ENCODE measurements around the gene INHBC.
"Not testable (repeated sequence)": the region's sequence is repeated elsewhere in the genome, so short reads cannot be mapped to it uniquely, and the experiment has no call there.

INHBC gene

GRCh38 chr12:57479376-57480115, 45.0 kb downstream of the INHBC start, which contains the start of gene ARHGAP9:
Gene ARHGAP9 (minus strand): TSS chr12:57479866. CDS start chr12:57479406, 460 bp downstream.
- no peak for DNase-seq

GRCh38 chr12:57481671-57482070, 47.1 kb downstream of the INHBC start:
- DNase-seq = no peak

DNA sequence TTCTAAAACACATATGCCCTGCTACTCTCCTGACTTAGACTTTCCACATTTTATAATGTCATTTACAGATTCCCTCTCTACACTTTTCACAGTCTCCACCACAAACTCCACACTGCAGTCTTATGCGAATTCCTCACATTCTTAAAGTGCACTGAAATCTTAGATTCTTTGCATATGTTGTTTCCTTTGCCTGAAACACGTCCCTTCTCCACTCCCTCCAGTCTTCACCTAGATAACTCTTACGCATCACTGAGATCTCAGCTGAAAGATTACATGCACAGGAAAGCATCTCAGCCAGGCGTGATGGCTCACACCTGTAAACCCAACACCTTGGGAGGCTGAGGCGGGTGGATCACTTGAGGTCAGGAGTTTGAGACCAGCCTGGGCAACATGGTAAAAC, 48.9 kb downstream of the INHBC start:
- no peak for DNase-seq

DNA sequence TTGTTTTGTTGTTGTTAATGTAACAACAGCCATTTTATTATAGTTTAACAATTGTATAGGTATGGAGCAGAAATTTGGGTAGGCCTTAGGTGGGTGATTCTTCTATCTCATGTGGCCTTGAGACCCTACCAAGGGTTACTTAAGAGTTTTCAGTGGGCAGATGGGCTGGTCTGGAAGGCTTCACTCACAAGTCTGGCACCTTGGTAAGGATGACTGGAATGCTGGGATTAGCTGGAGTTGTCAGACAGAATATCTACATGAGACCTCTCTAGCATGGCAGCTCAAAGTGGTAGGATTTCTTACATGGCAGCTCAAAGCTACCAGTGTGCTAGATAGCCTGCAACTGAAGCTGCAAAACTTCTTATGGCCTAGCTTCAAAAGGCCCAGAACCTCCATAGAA, 51.1 kb downstream of the INHBC start:
- DNase-seq = no peak

- peak in 1 of 58 donors; percentile 37 for DNase-seq
Measured at GRCh38 chr12:57487055-57487596, 52.5 kb downstream of the INHBC start.

DNA sequence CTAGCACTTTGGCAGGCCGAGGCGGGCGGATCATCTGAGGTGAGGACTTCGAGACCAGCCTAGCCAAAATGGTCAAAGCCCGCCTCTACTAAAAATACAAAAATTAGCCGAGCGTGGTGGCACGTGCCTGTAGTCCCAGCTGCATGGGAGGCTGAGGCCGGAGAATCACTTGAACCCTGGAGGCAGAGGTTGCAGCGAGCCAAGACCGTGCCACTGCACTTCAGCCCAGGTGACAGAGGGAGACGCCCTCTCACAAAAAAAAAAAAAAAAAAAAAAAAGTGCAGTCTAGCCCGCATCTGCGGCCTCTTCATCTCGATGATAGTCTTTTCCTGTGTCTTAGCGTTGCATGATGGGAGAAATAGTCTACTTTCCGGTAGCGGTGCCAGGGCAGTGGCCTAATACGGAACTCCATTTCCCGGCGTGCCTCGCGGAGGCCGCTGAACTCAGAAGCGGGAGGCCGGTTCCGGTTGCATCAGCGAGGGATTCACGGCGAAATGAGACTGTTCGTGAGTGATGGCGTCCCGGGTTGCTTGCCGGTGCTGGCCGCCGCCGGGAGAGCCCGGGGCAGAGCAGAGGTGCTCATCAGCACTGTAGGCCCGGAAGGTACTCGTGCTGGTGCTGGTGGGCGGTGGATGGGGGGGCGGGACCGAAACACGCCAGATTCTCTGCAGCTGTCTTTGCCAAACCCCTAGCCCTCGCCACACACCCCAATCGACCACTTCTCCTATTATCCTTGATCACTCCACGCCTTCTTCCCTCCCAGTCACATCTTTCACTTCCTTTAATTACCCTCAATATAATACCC, 53.2 kb downstream of the INHBC start, which contains the start of gene MARS1:
Gene MARS1, plus strand, starts transcription at position 472 of the 805 bp plus-strand sequence. Its CDS starts 23 bp downstream, at position 495.
- peak; percentile 25 to 98 (median 91) for DNase-seq

DNA sequence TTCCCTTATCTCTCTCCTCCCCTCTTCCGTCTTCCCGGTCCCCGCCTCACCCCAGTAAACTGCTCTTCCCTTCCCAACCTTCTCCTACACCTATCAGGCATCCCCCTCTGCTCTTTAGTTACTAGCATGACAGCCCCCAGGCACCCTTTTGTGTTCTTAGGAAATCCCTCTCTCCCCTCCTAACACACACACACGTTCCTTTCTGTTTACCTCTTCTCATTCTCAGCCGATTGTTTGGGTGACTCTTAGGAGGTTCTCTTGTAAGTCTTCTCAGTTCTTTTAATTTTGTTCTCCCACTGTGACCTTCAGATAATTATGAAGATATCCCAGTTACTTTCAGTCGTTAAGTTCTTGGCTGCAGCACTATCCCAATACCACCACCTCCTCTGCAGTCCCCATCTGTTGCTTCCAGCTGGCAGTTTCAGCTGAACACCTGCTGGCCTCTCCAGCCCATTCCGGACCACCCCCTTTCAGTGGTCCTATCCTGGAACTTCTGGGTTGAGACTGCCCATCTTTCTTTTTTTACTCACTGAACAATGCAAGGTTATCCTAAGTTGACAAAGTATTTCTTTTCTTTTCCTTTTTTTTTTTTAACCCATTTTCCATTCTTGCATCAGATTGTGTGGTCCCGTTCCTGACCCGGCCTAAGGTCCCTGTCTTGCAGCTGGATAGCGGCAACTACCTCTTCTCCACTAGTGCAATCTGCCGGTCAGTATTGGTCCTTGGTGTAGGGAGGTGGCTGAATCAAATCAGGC, 54.0 kb downstream of the INHBC start:
- DNase-seq = no peak

DNA sequence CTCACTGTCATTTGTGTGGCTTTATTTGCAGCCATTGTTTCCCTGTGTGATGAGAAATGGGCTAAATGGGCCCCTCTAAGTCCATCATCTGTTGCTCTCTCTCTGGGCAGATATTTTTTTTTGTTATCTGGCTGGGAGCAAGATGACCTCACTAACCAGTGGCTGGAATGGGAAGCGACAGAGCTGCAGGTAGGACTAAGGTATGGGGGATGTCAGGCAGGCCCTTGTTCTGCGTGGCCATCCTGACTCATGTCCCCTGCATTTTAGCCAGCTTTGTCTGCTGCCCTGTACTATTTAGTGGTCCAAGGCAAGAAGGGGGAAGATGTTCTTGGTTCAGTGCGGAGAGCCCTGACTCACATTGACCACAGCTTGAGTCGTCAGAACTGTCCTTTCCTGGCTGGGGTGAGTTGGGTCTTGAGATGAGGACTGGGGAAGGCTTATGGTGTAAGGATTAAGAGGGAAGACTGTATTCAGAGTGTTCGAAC, 54.6 kb downstream of the INHBC start:
- no peak for DNase-seq

GRCh38 chr12:57490126-57490525, 55.5 kb downstream of the INHBC start:
- no peak for DNase-seq

GRCh38 chr12:57491393-57492280, 57.1 kb downstream of the INHBC start:
- no peak for DNase-seq

DNA sequence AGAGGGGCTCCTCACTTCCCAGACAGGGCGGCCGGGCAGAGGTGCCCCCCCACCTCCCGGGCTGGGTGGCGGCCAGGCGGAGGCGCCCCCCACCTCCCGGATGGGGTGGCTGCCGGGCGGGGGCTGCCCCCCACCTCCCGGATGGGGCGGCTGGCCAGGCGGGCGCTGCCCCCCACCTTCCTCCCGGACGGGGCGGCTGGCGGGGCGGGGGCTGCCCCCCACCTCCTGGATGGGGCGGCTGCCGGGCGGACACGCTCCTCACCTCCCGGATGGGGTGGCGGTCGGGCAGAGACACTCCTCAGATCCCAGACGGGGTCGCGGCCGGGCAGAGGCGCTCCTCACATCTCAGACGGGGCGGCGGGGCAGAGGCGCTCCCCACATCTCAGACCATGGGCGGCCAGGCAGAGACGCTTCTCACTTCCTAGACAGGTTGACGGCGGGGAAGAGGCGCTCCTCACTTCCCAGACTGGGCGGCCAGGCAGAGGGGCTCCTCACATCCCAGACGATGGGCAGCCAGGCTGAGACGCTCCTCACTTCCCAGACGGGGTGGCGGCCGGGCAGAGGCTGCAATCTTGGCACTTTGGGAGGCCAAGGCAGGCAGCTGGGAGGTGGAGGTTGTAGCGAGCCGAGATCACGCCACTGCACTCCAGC, 60.6 kb downstream of the INHBC start:
- not testable (repeated sequence) for DNase-seq

GRCh38 chr12:57496822-57497221, 62.2 kb downstream of the INHBC start:
- DNase-seq = no peak

GRCh38 chr12:57497223-57498131, 62.9 kb downstream of the INHBC start:
- DNase-seq = no peak

DNA sequence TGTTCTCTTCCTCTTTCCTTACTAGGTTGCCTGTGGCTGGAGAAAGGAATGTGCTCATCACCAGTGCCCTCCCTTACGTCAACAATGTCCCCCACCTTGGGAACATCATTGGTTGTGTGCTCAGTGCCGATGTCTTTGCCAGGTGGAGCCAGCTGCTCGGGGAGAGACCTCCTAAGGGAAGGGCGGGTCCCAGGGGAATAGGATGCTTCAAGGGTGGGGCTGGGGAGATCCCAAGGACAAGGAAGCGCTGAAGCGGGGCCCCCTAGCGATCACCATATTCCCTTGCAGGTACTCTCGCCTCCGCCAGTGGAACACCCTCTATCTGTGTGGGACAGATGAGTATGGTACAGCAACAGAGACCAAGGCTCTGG, 63.5 kb downstream of the INHBC start:
- DNase-seq = no peak

- no peak for DNase-seq
Measured at GRCh38 chr12:57498571-57498970, 64.0 kb downstream of the INHBC start.

DNA sequence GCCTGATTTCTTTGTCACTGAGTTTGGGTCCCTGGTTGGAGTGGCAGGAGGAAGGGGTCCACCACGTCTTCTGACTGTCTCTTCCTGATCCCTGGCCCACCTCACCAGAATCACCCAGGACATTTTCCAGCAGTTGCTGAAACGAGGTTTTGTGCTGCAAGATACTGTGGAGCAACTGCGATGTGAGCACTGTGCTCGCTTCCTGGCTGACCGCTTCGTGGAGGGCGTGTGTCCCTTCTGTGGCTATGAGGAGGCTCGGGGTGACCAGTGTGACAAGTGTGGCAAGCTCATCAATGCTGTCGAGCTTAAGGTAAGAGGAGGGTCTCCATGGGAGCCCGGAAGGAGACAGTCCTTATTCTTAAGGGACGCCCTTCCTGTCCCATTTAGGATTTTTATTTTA, 65.6 kb downstream of the INHBC start:
- no peak for DNase-seq
